Neural cell (in vitro differentiated cells): ENCODE results near the gene DDX54.

Source experiments
- POLR2AphosphoS5 ChIP-seq: IDR thresholded peaks from 2 replicates; pipeline ENCODE4 v1.6.1; 2012
- REST ChIP-seq: IDR thresholded peaks from 2 replicates; pipeline ENCODE4 v1.6.1; 2012; ENCODE audit warnings: borderline replicate concordance

- TF ChIP-seq REST: no peak
- no peak for TF ChIP-seq POLR2AphosphoS5
Measured at GRCh38 chr12:113144806-113145205, 40.5 kb downstream of the DDX54 start.
